HG02759 (cell line): ENCODE measurements around the gene E2F2.

Source experiments
- ATAC-seq: cut with Tn5 transposase; IDR thresholded peaks from one replicate; pipeline ENCODE4 v1.9.1; 2021; ENCODE audit warnings: mild to moderate bottlenecking, moderate library complexity; ENCODE audit not compliant: unreplicated experiment

The E2F2 gene

DNA sequence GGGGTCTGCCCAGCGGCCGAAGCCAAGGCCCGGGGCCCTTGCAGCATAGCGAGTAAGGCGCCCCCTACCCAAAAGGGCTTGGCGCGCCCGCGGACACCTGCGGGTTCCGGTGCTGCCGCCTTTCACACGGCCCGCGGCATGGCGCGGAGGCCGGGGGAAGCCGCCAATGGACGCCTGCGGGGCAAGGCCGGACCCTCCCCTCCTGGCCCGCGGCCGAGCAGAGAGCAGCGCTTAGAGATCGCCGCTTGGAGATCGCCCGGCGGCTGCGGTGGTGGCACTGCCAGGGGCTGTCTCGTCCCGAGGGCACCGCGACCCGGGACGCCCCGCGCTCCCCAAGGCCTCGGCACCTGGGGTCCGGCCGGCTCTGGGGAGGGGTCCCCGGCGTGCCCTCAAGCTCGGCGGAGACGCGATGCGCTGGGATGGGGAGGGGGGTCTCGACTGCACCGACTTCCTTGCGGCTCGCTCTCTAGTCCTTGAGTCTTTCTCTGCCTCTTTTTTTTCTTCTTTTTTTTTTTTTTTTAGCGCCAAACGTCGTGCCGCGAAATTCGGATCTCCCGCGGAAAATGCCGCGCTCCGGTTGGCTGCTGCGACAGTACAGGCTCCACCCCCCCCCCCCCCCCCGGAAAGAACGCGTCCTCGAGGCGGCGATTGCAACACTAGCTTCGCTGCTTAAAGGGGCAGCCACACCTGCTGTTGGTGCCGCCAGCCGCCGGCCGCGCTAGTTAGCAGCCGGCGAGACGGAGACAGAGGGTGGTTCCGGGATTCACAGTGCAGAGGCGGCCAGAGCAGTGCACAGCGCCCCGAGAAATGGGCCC lies at the start of gene E2F2:
Gene E2F2 (minus strand): TSS at position 487 of the 815 bp plus-strand sequence. CDS start 440 bp downstream, at position 47.
- peak; percentile 54 for ATAC-seq

- no peak for ATAC-seq
Measured at GRCh38 chr1:23578997-23579363, 47.9 kb upstream of the E2F2 start.

DNA sequence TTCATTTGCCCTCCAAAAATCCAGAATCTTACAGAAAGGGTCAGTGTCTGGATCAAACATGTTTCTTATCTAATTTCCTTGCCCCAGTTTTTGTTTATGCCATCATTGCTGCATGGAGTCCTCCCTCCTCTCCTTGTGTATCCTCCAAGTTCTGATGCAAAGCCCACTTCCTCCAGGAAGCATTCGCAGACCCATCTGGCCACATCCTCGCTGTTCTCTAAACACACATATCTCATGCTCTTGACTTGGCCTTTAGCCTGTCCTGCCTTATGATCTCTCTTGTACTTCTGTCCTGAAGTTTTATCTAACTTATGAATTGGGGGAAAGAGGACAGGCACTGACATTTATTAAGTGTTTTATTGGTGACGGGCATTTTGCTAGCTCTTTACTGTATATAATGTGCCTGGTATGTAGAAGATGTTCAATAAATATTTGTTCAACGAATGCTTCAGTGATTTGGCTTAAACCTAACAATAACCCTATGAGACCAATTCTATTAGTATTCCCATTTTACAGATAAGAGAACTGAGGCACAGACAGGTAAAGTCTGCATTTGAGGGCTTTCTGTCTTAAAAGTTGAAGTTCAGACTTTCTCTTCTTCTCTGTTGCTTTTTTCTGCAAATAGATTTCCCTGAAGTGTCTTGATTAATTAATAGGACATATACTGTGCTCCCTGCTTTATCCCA lies 47.4 kb upstream of the E2F2 start:
- no peak for ATAC-seq

- ATAC-seq = peak; percentile 83
Measured at GRCh38 chr1:23577056-23578004, 46.3 kb upstream of the E2F2 start.

GRCh38 chr1:23576338-23577055 lies 45.5 kb upstream of the E2F2 start:
- ATAC-seq = no peak

GRCh38 chr1:23575226-23575810 lies 44.3 kb upstream of the E2F2 start:
- no peak for ATAC-seq

GRCh38 chr1:23574265-23574754 lies 43.3 kb upstream of the E2F2 start:
- ATAC-seq = no peak

DNA sequence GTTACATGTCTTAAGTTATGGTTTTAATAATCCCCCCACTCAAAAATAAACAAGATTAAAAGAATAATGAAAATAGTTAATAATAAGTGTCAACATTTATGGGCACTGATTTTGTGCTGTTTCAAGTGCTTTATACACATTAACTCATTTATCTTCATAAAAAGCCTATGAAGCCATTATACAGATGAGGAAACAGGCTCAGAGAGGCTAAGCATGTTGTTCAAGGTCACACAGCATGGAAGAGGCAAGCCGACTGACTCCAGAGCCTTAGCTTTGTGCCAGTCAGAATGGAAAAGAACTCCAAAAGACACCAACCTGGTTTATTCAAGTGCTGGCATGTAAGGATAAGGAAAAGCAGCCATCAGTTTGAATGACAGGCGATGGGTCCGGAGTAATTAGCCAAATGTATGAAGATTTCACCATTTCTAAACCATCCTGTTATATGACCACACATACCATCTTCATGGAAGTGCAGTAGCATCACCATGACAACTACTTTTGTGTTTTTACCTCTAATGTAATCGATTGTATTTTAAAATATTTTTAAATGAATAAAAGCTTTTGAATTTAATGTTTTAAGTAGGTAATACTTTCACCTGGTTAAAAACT lies 42.6 kb upstream of the E2F2 start:
- no peak for ATAC-seq

- ATAC-seq = no peak
Measured at GRCh38 chr1:23571465-23571864, 40.4 kb upstream of the E2F2 start.

GRCh38 chr1:23570001-23570691 lies 39.1 kb upstream of the E2F2 start:
- ATAC-seq = no peak

- no peak for ATAC-seq
Measured at GRCh38 chr1:23568608-23569383, 37.8 kb upstream of the E2F2 start.

GRCh38 chr1:23567996-23568607 lies 37.1 kb upstream of the E2F2 start:
- no peak for ATAC-seq

- no peak for ATAC-seq
Measured at GRCh38 chr1:23567629-23567995, 36.6 kb upstream of the E2F2 start.

- ATAC-seq = no peak
Measured at GRCh38 chr1:23566304-23566703, 35.3 kb upstream of the E2F2 start.

- ATAC-seq = no peak
Measured at GRCh38 chr1:23565776-23566175, 34.7 kb upstream of the E2F2 start.

GRCh38 chr1:23564529-23565122 lies 33.6 kb upstream of the E2F2 start:
- no peak for ATAC-seq

- ATAC-seq = no peak
Measured at GRCh38 chr1:23563755-23564374, 32.8 kb upstream of the E2F2 start.
